HG03196 (cell line): ENCODE data around the gene ERBB2.
A peak's percentile ranks its signal among the peaks of the same experiment; 100 is the strongest.
"Not testable (repeated sequence)": the region's sequence is repeated elsewhere in the genome, so short reads cannot be mapped to it uniquely, and the experiment has no call there.

Source experiments
- ATAC-seq: cut with Tn5 transposase; IDR thresholded peaks from one replicate; pipeline ENCODE4 v1.9.1; 2021; ENCODE audit not compliant: unreplicated experiment

Gene ERBB2

GRCh38 chr17:39742856-39743436 is 43.1 kb downstream of the ERBB2 start:
- ATAC-seq: no peak

- no peak for ATAC-seq
Observed at GRCh38 chr17:39744075-39744835, 44.4 kb downstream of the ERBB2 start.

- no peak for ATAC-seq
Observed at GRCh38 chr17:39744836-39745215, 45.0 kb downstream of the ERBB2 start.

- ATAC-seq: no peak
Observed at GRCh38 chr17:39745335-39746144, 45.7 kb downstream of the ERBB2 start.

GRCh38 chr17:39746145-39746461 is 46.2 kb downstream of the ERBB2 start:
- ATAC-seq: no peak

GRCh38 chr17:39747745-39748144 is 47.9 kb downstream of the ERBB2 start:
- no peak for ATAC-seq

- not testable (repeated sequence) for ATAC-seq
Observed at GRCh38 chr17:39748444-39749034, 48.7 kb downstream of the ERBB2 start.

- ATAC-seq: no peak
Observed at GRCh38 chr17:39750131-39751015, 50.5 kb downstream of the ERBB2 start.

GRCh38 chr17:39751016-39751543 is 51.2 kb downstream of the ERBB2 start:
- no peak for ATAC-seq

GRCh38 chr17:39751637-39752036 is 51.8 kb downstream of the ERBB2 start:
- ATAC-seq: no peak

GRCh38 chr17:39752241-39752881 is 52.5 kb downstream of the ERBB2 start:
- ATAC-seq: no peak

GRCh38 chr17:39753514-39754160 is 53.8 kb downstream of the ERBB2 start:
- ATAC-seq: peak; percentile 31

GRCh38 chr17:39754161-39754957 is 54.5 kb downstream of the ERBB2 start:
- ATAC-seq: peak; percentile 64

- no peak for ATAC-seq
Observed at GRCh38 chr17:39754958-39755553, 55.2 kb downstream of the ERBB2 start.

GRCh38 chr17:39755554-39756379 is 55.9 kb downstream of the ERBB2 start:
- no peak for ATAC-seq

GRCh38 chr17:39756380-39757079 is 56.7 kb downstream of the ERBB2 start:
- ATAC-seq: no peak

GRCh38 chr17:39757176-39757662 is 57.4 kb downstream of the ERBB2 start:
- no peak for ATAC-seq
